HG03460 (cell line): ENCODE data around the gene B4GALT5.
"Not testable (repeated sequence)": the region's sequence is repeated elsewhere in the genome, so short reads cannot be mapped to it uniquely, and the experiment has no call there.

ENCODE experiments used
- ATAC-seq: cut with Tn5 transposase; IDR thresholded peaks from one replicate; pipeline ENCODE4 v1.9.1; 2021; ENCODE audit not compliant: unreplicated experiment

Gene B4GALT5

GRCh38 chr20:49633023-49633422, 80.7 kb downstream of the B4GALT5 start:
- ATAC-seq, result no peak

- no peak for ATAC-seq
Observed at GRCh38 chr20:49631856-49632418, 81.7 kb downstream of the B4GALT5 start.

GRCh38 chr20:49631061-49631716, 82.5 kb downstream of the B4GALT5 start:
- ATAC-seq, result peak; percentile 37

- ATAC-seq, result peak; percentile 79
Observed at GRCh38 chr20:49630396-49630951, 83.2 kb downstream of the B4GALT5 start.

GRCh38 chr20:49629606-49630005, 84.1 kb downstream of the B4GALT5 start:
- no peak for ATAC-seq

- not testable (repeated sequence) for ATAC-seq
Observed at GRCh38 chr20:49628280-49628679, 85.4 kb downstream of the B4GALT5 start.

GRCh38 chr20:49627329-49627761, 86.3 kb downstream of the B4GALT5 start:
- ATAC-seq, result no peak

GRCh38 chr20:49624988-49625387, 88.7 kb downstream of the B4GALT5 start:
- ATAC-seq, result not testable (repeated sequence)

- ATAC-seq, result no peak
Observed at GRCh38 chr20:49624317-49624716, 89.4 kb downstream of the B4GALT5 start.

- no peak for ATAC-seq
Observed at GRCh38 chr20:49622243-49622642, 91.4 kb downstream of the B4GALT5 start.

GRCh38 chr20:49620364-49621240, 93.1 kb downstream of the B4GALT5 start:
- peak; percentile 85 for ATAC-seq

GRCh38 chr20:49619113-49620048, 94.3 kb downstream of the B4GALT5 start:
- ATAC-seq, result no peak

- no peak for ATAC-seq
Observed at GRCh38 chr20:49618289-49618688, 95.4 kb downstream of the B4GALT5 start.

- not testable (repeated sequence) for ATAC-seq
Observed at GRCh38 chr20:49617394-49617793, 96.3 kb downstream of the B4GALT5 start.

GRCh38 chr20:49616154-49617007, 97.3 kb downstream of the B4GALT5 start:
- ATAC-seq, result no peak

- ATAC-seq, result no peak
Observed at GRCh38 chr20:49615401-49616153, 98.1 kb downstream of the B4GALT5 start.

GRCh38 chr20:49615051-49615400, 98.7 kb downstream of the B4GALT5 start:
- ATAC-seq, result not testable (repeated sequence)

- no peak for ATAC-seq
Observed at GRCh38 chr20:49614338-49615050, 99.2 kb downstream of the B4GALT5 start.
